Measurements from ENCODE around the gene AMHR2.

GRCh38 chr12:53468282-53468681, 44.6 kb downstream of the AMHR2 start:
- TF ChIP-seq CTCF (IDR thresholded peaks at IDR 0.05) (no peak), POLR2A (IDR thresholded peaks at IDR 0.05) (no peak)
